Fibroblast of pulmonary artery (primary cell): ENCODE results near the gene RAMP2.

Experiments
- DNase-seq: peaks from one replicate; pipeline ENCODE4 v3.0.0-alpha.2; 2010; ENCODE audit warnings: low read depth
- H3K4me3 ChIP-seq: replicated peaks from 2 replicates; pipeline ENCODE4 v1.5.1; 2011; ENCODE audit warnings: low read depth, mild to moderate bottlenecking, control low read depth, low read length, moderate library complexity
- CTCF ChIP-seq: IDR thresholded peaks from 2 replicates; pipeline ENCODE4 v1.5.1; 2011; ENCODE audit warnings: mild to moderate bottlenecking, control low read depth, low read length, inconsistent platforms; ENCODE audit errors: missing control alignments

The RAMP2 gene

GRCh38 chr17:42744283-42744805, 16.7 kb upstream of the RAMP2 start:
- DNase-seq: peak; percentile 44
- H3K4me3 ChIP-seq: peak overlapping the region; percentile 75
- no peak for TF ChIP-seq CTCF

GRCh38 chr17:42744806-42745617, 16.0 kb upstream of the RAMP2 start, which contains the start of gene EZH1:
Gene EZH1 (minus strand): TSS chr17:42745040. CDS start chr17:42728941, 16,099 bp downstream.
- DNase-seq: peak; percentile 91
- H3K4me3 ChIP-seq: peak within 1 kb of the TSS; percentile 75
- TF ChIP-seq CTCF: no peak

- no peak for DNase-seq
- H3K4me3 ChIP-seq: no peak overlapping the region
- TF ChIP-seq CTCF: no peak
These were observed 12.7 kb upstream of the RAMP2 start for GRCh38 chr17:42748202-42748907.

GRCh38 chr17:42748908-42749798, 11.9 kb upstream of the RAMP2 start:
- TF ChIP-seq CTCF: no peak
- H3K4me3 ChIP-seq: no peak overlapping the region
- DNase-seq: no peak

- DNase-seq: no peak
- TF ChIP-seq CTCF: no peak
- no peak overlapping the region for H3K4me3 ChIP-seq
These were observed 10.2 kb upstream of the RAMP2 start for GRCh38 chr17:42750739-42751344.

- H3K4me3 ChIP-seq: no peak overlapping the region
- DNase-seq: peak; percentile 70
These were observed 9.4 kb upstream of the RAMP2 start for GRCh38 chr17:42751628-42752027.

More at GRCh38 chr17:42751628-42752027, 9.4 kb upstream of the RAMP2 start:
- TF ChIP-seq CTCF: no peak
